H1 (cell line): ENCODE results near the gene FRMD6. TPM values are rescaled to one million over a fixed set of nuclear protein-coding genes. Genes with fewer than 3 reads are reported as not detected.

Source experiments
- HDAC6 ChIP-seq: IDR thresholded peaks from one replicate; pipeline ENCODE4 v1.7.1; 2012; ENCODE audit warnings: low read depth, mild to moderate bottlenecking, inconsistent platforms, low read length, moderate library complexity
- polyA plus RNA-seq, 7 experiments: library from polyadenylated mRNA; depleted of rRNA in 3 of 7; stranded (reverse) in 5 of 7; unstranded in 2 of 7; fragments of >200 nt in 5 of 7; fragments of 200-250 nt in 2 of 7; gene quantifications; 1 replicate in 5 of 7; 2 replicates in 1 of 7; 4 replicates in 1 of 7; pipeline versions ENCODE4 v1.2.1 to v1.2.3, GENCODE V29; 2011 to 2013; ENCODE audit warnings: missing spikeins in 2 of 7, mixed read lengths in 2 of 7
- total RNA-seq: library from RNA; stranded (reverse); fragmentation: NEBNext Ultra II Directional; extraction: Animal tissue kit (Norgen Biotek cat#: 25700); gene quantifications from 2 replicates; pipeline ENCODE4 v1.2.1, GENCODE V29; 2021

FRMD6 gene
- total and polyA plus RNA-seq, 2 of the 8 experiments (the other 6 are each of a cell fraction or from before 2014, with no cell fraction given): 5.4 to 23.7 TPM

DNA sequence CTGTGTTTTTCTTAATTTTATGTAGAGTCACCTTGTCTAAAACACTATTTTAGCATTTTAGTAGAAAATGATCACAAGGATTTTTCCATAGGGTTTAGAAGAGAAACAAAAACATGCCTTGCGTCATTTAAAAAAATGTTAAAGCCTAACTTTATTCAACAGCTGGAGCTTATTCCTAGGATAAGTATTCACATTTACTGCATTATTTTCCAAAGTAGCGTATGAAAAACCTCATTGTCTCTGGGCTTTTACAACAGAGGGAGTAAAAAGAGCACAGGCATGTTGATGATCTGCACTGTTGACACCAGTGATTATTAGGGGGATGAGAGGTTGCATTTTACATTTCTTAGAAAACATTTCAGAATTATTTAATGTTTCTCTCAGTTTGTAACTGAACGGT, 66.1 kb downstream of the FRMD6 start (continued):
- TF ChIP-seq HDAC6: no peak
